Right lobe of liver (tissue), 4 donors: ENCODE results near the gene LILRA5.

Experiments
- POLR2A ChIP-seq: fragments of 450-650 bp; IDR thresholded peaks from one replicate; pipeline ENCODE4 v1.6.1; 2017; ENCODE audit warnings: antibody characterized with exemption, mild to moderate bottlenecking
- TF ChIP-seq, protein P1 (sequence below), 4 donors: fragments of 200-600 bp in 3 of 4; fragments of 450-650 bp in 1 of 4; IDR thresholded peaks; one replicate each; pipeline versions ENCODE4 v1.5.1 to v1.8.0; 2016 to 2022; ENCODE audit warnings: antibody characterized with exemption in 4 of 4, mild to moderate bottlenecking in 2 of 4
- donor health status: DM: no; HTN: no; CAD: no.
- donor health status: DM: no; HTN: no; CAD: no.
- donor health status: DM: no; HTN: yes; CAD: no.

DNA sequence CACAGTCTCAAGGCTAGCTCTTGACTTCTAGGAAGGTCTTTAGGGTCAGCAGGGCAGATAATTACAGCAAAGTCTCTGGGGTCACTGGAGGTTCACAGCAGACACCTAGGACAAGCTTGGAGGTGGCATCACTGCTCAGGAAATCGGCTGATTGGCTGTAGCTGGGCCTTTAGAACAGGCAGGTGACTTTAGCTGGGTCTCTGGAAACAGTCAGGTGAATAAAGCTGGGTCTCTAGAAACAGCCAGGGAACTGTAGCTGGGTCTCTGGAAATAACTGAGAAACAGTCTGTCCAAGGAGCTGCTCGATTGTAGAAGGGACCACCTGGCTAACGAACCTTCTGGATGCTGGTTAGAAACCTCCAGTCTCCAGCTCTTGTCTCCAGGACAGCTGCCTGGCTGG is 41.8 kb upstream of the LILRA5 start:
- TF ChIP-seq POLR2A = no peak
- TF ChIP-seq, protein P1, sequence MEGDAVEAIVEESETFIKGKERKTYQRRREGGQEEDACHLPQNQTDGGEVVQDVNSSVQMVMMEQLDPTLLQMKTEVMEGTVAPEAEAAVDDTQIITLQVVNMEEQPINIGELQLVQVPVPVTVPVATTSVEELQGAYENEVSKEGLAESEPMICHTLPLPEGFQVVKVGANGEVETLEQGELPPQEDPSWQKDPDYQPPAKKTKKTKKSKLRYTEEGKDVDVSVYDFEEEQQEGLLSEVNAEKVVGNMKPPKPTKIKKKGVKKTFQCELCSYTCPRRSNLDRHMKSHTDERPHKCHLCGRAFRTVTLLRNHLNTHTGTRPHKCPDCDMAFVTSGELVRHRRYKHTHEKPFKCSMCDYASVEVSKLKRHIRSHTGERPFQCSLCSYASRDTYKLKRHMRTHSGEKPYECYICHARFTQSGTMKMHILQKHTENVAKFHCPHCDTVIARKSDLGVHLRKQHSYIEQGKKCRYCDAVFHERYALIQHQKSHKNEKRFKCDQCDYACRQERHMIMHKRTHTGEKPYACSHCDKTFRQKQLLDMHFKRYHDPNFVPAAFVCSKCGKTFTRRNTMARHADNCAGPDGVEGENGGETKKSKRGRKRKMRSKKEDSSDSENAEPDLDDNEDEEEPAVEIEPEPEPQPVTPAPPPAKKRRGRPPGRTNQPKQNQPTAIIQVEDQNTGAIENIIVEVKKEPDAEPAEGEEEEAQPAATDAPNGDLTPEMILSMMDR (IDR thresholded peaks at IDR 0.05) = no peak
